K562 (cell line): Measurements from ENCODE around the gene NEK3. TPM values are rescaled to one million over a fixed set of nuclear protein-coding genes. Genes with fewer than 3 reads are reported as not detected.

Source experiments
- CEBPB ChIP-seq: fragments of 450-650 bp; IDR thresholded peaks from 2 replicates; pipeline ENCODE4 v1.6.1; 2016; ENCODE audit warnings: missing genetic modification characterization, missing compliant biosample characterization
- FOXP1 ChIP-seq: sonication (generic); formaldehyde crosslinking; IDR thresholded peaks from 2 replicates; pipeline ENCODE4 v1.8.0; 2022; ENCODE audit warnings: mild to moderate bottlenecking, missing genetic modification reagents
- HDAC8 ChIP-seq: fragments of 450-650 bp; IDR thresholded peaks from 2 replicates; pipeline ENCODE4 v1.6.1; 2016; ENCODE audit warnings: mild to moderate bottlenecking, missing genetic modification characterization, moderate library complexity, missing compliant biosample characterization
- HNRNPUL1 ChIP-seq: fragments of 200-400 bp; formaldehyde crosslinking; IDR thresholded peaks from 2 replicates; pipeline ENCODE4 v1.6.1; 2017; ENCODE audit warnings: low read length
- MAX ChIP-seq: sonication (generic); formaldehyde crosslinking; IDR thresholded peaks from 2 replicates; pipeline ENCODE4 v1.9.0; 2022; ENCODE audit warnings: mild to moderate bottlenecking, missing genetic modification reagents
- MCM5 ChIP-seq: fragments of 450-650 bp; IDR thresholded peaks from 2 replicates; pipeline ENCODE4 v1.6.1; 2016; ENCODE audit warnings: low read depth
- PRDM10 ChIP-seq: fragments of 450-650 bp; IDR thresholded peaks from 2 replicates; pipeline ENCODE4 v1.6.1; 2018; ENCODE audit not compliant: partially characterized antibody
- SNIP1 ChIP-seq: fragments of 450-650 bp; IDR thresholded peaks from 2 replicates; pipeline ENCODE4 v1.7.1; 2017; ENCODE audit warnings: low read depth, mild to moderate bottlenecking
- polyA plus RNA-seq, 8 experiments: library from polyadenylated mRNA; depleted of rRNA in 4 of 8; stranded (reverse) in 5 of 8; unstranded in 3 of 8; fragments of >200 nt; fragmentation: Nextera tagmentation in 2 of 8; fragmentation: Illumina TruSeq in 1 of 8; extraction: Ambion mirVana in 2 of 8; extraction: Trizol in 1 of 8; gene quantifications; 2 replicates each; pipeline versions ENCODE4 v1.2.1 to v1.2.3, GENCODE V29; 2011 to 2014; ENCODE audit warnings: inconsistent platforms in 1 of 8, missing spikeins in 1 of 8
- total RNA-seq, 7 experiments: library from RNA; depleted of rRNA in 6 of 7; stranded (reverse); fragments of >200 nt in 6 of 7; fragmentation: Illumina TruSeq in 2 of 7; extraction: Trizol in 2 of 7; gene quantifications; 2 replicates each; pipeline versions ENCODE4 v1.2.1 to v1.2.3, GENCODE V29; 2011 to 2021; ENCODE audit warnings: low replicate concordance in 1 of 7

Gene NEK3
- total and polyA plus RNA-seq, 9 of the 15 experiments (the other 6 are each of a cell fraction or from before 2014, with no cell fraction given): 6.2 to 11.0 (median 9.3) TPM

- TF ChIP-seq CEBPB (tag): no peak
- peak; percentile 93 for TF ChIP-seq MAX
- no peak for TF ChIP-seq SNIP1
- TF ChIP-seq FOXP1: peak; percentile 85
- TF ChIP-seq HNRNPUL1: no peak
- no peak for TF ChIP-seq PRDM10
- TF ChIP-seq HDAC8 (tag): no peak
- TF ChIP-seq MCM5: no peak
Observed at GRCh38 chr13:52159159-52159982, at the start of gene NEK3 (continued).
